HFF-Myc (cell line): ENCODE data around the gene ZNF521.

Experiments used
- DNase-seq: peaks from one replicate; pipeline ENCODE4 v3.0.0-alpha.2; 2011; ENCODE audit warnings: low read depth; ENCODE audit errors: extremely low read depth
- H3K4me3 ChIP-seq: replicated peaks from 2 replicates; pipeline ENCODE4 v1.5.1; 2011; ENCODE audit warnings: low read depth, mild to moderate bottlenecking, control low read depth, low read length
- CTCF ChIP-seq: IDR thresholded peaks from 2 replicates; pipeline ENCODE4 v1.5.1; 2012; ENCODE audit warnings: mild to moderate bottlenecking, low read depth, low read length, control low read depth; ENCODE audit errors: missing control alignments

ZNF521 gene

GRCh38 chr18:25192065-25192464 lies 159.9 kb downstream of the ZNF521 start:
- TF ChIP-seq CTCF, result no peak
- no peak for DNase-seq
- no peak overlapping the region for H3K4me3 ChIP-seq

- no peak for DNase-seq
- no peak for TF ChIP-seq CTCF
Measured at GRCh38 chr18:25190472-25190871, 161.5 kb downstream of the ZNF521 start.

GRCh38 chr18:25189391-25190185 lies 162.4 kb downstream of the ZNF521 start:
- TF ChIP-seq CTCF, result no peak
- no peak overlapping the region for H3K4me3 ChIP-seq
- no peak for DNase-seq

More at GRCh38 chr18:25190472-25190871, 161.5 kb downstream of the ZNF521 start:
- no peak overlapping the region for H3K4me3 ChIP-seq

GRCh38 chr18:25187521-25188192 lies 164.3 kb downstream of the ZNF521 start:
- no peak for DNase-seq
- TF ChIP-seq CTCF, result no peak

GRCh38 chr18:25186871-25187270 lies 165.1 kb downstream of the ZNF521 start:
- no peak for DNase-seq
- no peak overlapping the region for H3K4me3 ChIP-seq
- no peak for TF ChIP-seq CTCF

More at GRCh38 chr18:25187521-25188192, 164.3 kb downstream of the ZNF521 start:
- no peak overlapping the region for H3K4me3 ChIP-seq

- no peak for DNase-seq
- TF ChIP-seq CTCF, result no peak
- H3K4me3 ChIP-seq, result no peak overlapping the region
Measured at GRCh38 chr18:25181993-25182392, 170.0 kb downstream of the ZNF521 start.
